Mesenchymal stem cell (in vitro differentiated cells and primary cell): ENCODE measurements around the gene FHOD3.

Source experiments
- DNase-seq: peaks from one replicate; pipeline ENCODE4 v3.0.0-alpha.2; 2013
- H2AFZ ChIP-seq: one replicate; pipeline ENCODE4 v1.6.1; 2013; ENCODE audit warnings: low read depth, mild to moderate bottlenecking, control low read depth, inconsistent platforms, low read length, moderate library complexity
- H2AK5ac ChIP-seq: 2 replicates; pipeline ENCODE4 v1.6.1; 2013; ENCODE audit warnings: low read length, moderate library complexity, mild to moderate bottlenecking, inconsistent platforms; ENCODE audit not compliant: severe bottlenecking
- H2BK120ac ChIP-seq: one replicate; pipeline ENCODE4 v1.6.1; 2013; ENCODE audit warnings: low read depth, mild to moderate bottlenecking, inconsistent platforms, low read length, moderate library complexity
- H2BK12ac ChIP-seq, 2 experiments: one replicate each; pipeline ENCODE4 v1.6.1; 2013; ENCODE audit warnings: inconsistent platforms in 2 of 2, low read length in 2 of 2, mild to moderate bottlenecking in 2 of 2, moderate library complexity in 2 of 2, control low read depth in 1 of 2
- H2BK15ac ChIP-seq: one replicate; pipeline ENCODE4 v1.6.1; 2013; ENCODE audit warnings: mild to moderate bottlenecking, low read depth, inconsistent platforms; ENCODE audit not compliant: poor library complexity, severe bottlenecking
- H2BK5ac ChIP-seq: 2 replicates; pipeline ENCODE4 v1.6.1; 2013; ENCODE audit warnings: low read depth, mild to moderate bottlenecking, low read length, control low read depth, inconsistent platforms; ENCODE audit not compliant: poor library complexity, severe bottlenecking
- H3K14ac ChIP-seq, 2 experiments: one replicate each; pipeline ENCODE4 v1.6.1; 2013; ENCODE audit warnings: inconsistent platforms in 2 of 2, low read length in 2 of 2, control low read depth in 1 of 2, mild to moderate bottlenecking in 1 of 2, moderate library complexity in 1 of 2
- H3K18ac ChIP-seq, 2 experiments: one replicate each; pipeline ENCODE4 v1.6.1; 2013; ENCODE audit warnings: inconsistent platforms in 2 of 2, low read length in 2 of 2, control low read depth in 1 of 2, low read depth in 1 of 2, mild to moderate bottlenecking in 1 of 2
- H3K23ac ChIP-seq, 2 experiments: one replicate each; pipeline ENCODE4 v1.6.1; 2013; ENCODE audit warnings: inconsistent platforms in 2 of 2, low read length in 2 of 2, mild to moderate bottlenecking in 2 of 2, moderate library complexity in 2 of 2, control low read depth in 1 of 2
- H3K27ac ChIP-seq: 2 replicates; pipeline ENCODE4 v1.5.1; 2013; ENCODE audit warnings: mild to moderate bottlenecking, moderate library complexity, low read length, control low read depth, inconsistent platforms; ENCODE audit not compliant: poor library complexity, severe bottlenecking
- H3K27me3 ChIP-seq, 2 experiments: 2 replicates each; pipeline versions ENCODE4 v1.6.1 to v1.7.0; 2013; ENCODE audit warnings: low read length in 2 of 2, mild to moderate bottlenecking in 2 of 2, moderate library complexity in 2 of 2, control low read depth in 1 of 2, inconsistent platforms in 1 of 2; ENCODE audit not compliant: control insufficient read depth in 1 of 2, insufficient read depth in 1 of 2
- H3K36me3 ChIP-seq, 2 experiments: 2 replicates each; pipeline versions ENCODE4 v1.6.1 to v1.7.0; 2013; ENCODE audit warnings: low read length in 2 of 2, control low read depth in 1 of 2, inconsistent platforms in 1 of 2, low read depth in 1 of 2, mild to moderate bottlenecking in 1 of 2; ENCODE audit not compliant: insufficient read depth in 2 of 2, control insufficient read depth in 1 of 2
- H3K4ac ChIP-seq, 2 experiments: one replicate each; pipeline ENCODE4 v1.6.1; 2013; ENCODE audit warnings: inconsistent platforms in 2 of 2, low read length in 2 of 2, mild to moderate bottlenecking in 2 of 2, moderate library complexity in 2 of 2, control low read depth in 1 of 2, low read depth in 1 of 2
- H3K4me1 ChIP-seq: 2 replicates; pipeline ENCODE4 v1.6.1; 2013; ENCODE audit warnings: low read depth, low read length, control low read depth; ENCODE audit not compliant: control insufficient read depth, insufficient read depth
- H3K4me2 ChIP-seq: 2 replicates; pipeline ENCODE4 v1.6.1; 2013; ENCODE audit warnings: low read length, mild to moderate bottlenecking, inconsistent platforms; ENCODE audit not compliant: poor library complexity, severe bottlenecking
- H3K4me3 ChIP-seq, 2 experiments: 2 replicates each; pipeline versions ENCODE4 v1.5.1 to v1.7.0; 2013; ENCODE audit warnings: low read length in 2 of 2, mild to moderate bottlenecking in 2 of 2, control low read depth in 1 of 2, low read depth in 1 of 2; ENCODE audit not compliant: insufficient read depth in 1 of 2
- H3K79me1 ChIP-seq: replicated peaks from 2 replicates; pipeline ENCODE4 v1.6.1; 2013; ENCODE audit warnings: mild to moderate bottlenecking, control low read depth, low read length, inconsistent platforms; ENCODE audit not compliant: poor library complexity, severe bottlenecking
- H3K9ac ChIP-seq: 2 replicates; pipeline ENCODE4 v1.7.0; 2013; ENCODE audit warnings: mild to moderate bottlenecking, low read length, moderate library complexity
- H3K9me3 ChIP-seq: 2 replicates; pipeline ENCODE4 v1.7.0; 2013; ENCODE audit warnings: mild to moderate bottlenecking, low read length; ENCODE audit not compliant: control insufficient read depth
- H4K8ac ChIP-seq: one replicate; pipeline ENCODE4 v1.6.1; 2013; ENCODE audit warnings: inconsistent platforms, mild to moderate bottlenecking, low read length, moderate library complexity
- H4K91ac ChIP-seq: one replicate; pipeline ENCODE4 v1.6.1; 2013; ENCODE audit warnings: mild to moderate bottlenecking, low read length, inconsistent platforms
- WGBS: methylation state at CpG from one replicate; pipeline ENCODE4 v1.1.7; 2013; ENCODE audit warnings: mixed read lengths; 5-methylcytosine and 5-hydroxymethylcytosine counted together

FHOD3 gene

DNA sequence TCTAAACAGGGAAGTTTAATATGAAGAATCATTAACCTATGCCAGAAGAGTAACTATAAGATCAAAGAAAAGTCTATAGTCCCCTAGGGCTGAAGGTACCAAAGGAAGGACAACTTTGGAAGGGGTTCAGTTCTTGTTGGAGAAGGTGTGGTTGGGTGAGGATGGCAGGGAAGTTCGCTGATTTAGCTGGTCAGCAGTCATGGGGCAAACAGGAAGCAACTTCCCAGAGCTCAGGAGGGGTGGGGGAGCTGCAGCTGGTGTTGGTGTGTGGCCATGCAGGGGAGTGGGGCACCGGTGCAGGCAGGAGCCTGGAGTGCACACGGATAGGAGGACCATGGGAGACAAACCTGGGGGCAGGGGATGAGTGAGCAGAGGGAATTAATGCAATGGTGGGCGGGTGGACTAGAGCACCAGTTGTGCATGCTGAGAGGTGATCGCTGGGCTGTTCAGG lies 34.0 kb downstream of the FHOD3 start:
- peak overlapping the region; percentile 59 for H2BK5ac ChIP-seq
- no peak overlapping the region for H4K8ac ChIP-seq
- no peak overlapping the region for H2AFZ ChIP-seq
- H4K91ac ChIP-seq: no peak overlapping the region
- 51% methylated on average over 5 of the region's 5 CpGs for WGBS
- no peak overlapping the region for H3K4me3 ChIP-seq
- H3K79me1 ChIP-seq: peaks cover 55% of the 10 kb centered on the region
- peak overlapping the region in 1 of 2 experiments; percentile 21 for H3K14ac ChIP-seq
- no peak overlapping the region for H2BK120ac ChIP-seq
- DNase-seq: no peak
- H3K4me1 ChIP-seq: peaks cover 27% of the 10 kb centered on the region
- no peak overlapping the region for H3K18ac ChIP-seq
- peak overlapping the region; percentile 79 for H3K27ac ChIP-seq
- peak overlapping the region; percentile 52 for H2AK5ac ChIP-seq
- peaks cover 0 to 3% of the 10 kb centered on the region in 2 experiments for H3K36me3 ChIP-seq
- H3K4me2 ChIP-seq: peak overlapping the region; percentile 41
- no peak overlapping the region for H3K23ac ChIP-seq
- H3K4ac ChIP-seq: no peak overlapping the region
- H2BK12ac ChIP-seq: no peak overlapping the region
- H3K27me3 ChIP-seq: no peaks in the 10 kb centered on the region
- H3K9me3 ChIP-seq: no peaks in the 10 kb centered on the region
- no peak overlapping the region for H3K9ac ChIP-seq
- H2BK15ac ChIP-seq: no peak overlapping the region

DNA sequence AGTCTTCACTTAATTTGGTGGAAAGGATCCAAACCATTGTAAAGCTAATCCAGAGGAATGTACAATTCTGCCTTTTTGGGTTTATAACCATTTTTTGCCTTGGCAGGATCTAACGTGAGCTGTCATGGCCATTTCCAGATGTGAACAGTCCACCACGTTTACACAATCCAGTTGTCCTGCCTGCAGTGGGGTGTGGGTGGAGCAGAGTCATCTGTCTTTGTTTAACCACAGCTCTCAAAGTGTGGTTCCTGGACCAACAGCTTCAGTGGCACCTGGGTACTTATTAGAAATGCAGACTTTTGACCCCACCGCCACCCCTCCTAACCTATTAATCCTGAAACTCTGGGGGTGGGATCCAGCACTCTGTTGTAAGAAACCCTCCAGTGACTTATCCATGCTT lies 35.9 kb downstream of the FHOD3 start:
- no peak overlapping the region for H2BK12ac ChIP-seq
- no peak overlapping the region for H3K18ac ChIP-seq
- H3K14ac ChIP-seq: no peak overlapping the region
- H3K27ac ChIP-seq: no peak overlapping the region
- H3K79me1 ChIP-seq: peaks cover 41% of the 10 kb centered on the region
- H3K4me3 ChIP-seq: peak overlapping the region in 1 of 2 experiments; percentile 32
- H3K27me3 ChIP-seq: no peaks in the 10 kb centered on the region
- H3K4me2 ChIP-seq: no peak overlapping the region
- WGBS: 62% methylated on average over 3 of the region's 3 CpGs
- no peak overlapping the region for H4K91ac ChIP-seq
- H3K4ac ChIP-seq: no peak overlapping the region
- H3K9ac ChIP-seq: no peak overlapping the region
- no peak overlapping the region for H2BK120ac ChIP-seq
- H3K23ac ChIP-seq: no peak overlapping the region
- peaks cover 0 to 3% of the 10 kb centered on the region in 2 experiments for H3K36me3 ChIP-seq
- H4K8ac ChIP-seq: no peak overlapping the region
- H3K9me3 ChIP-seq: no peaks in the 10 kb centered on the region
- peaks cover 34% of the 10 kb centered on the region for H3K4me1 ChIP-seq
- no peak overlapping the region for H2AFZ ChIP-seq
- no peak overlapping the region for H2BK15ac ChIP-seq
- no peak for DNase-seq
- H2AK5ac ChIP-seq: no peak overlapping the region
- H2BK5ac ChIP-seq: no peak overlapping the region

DNA sequence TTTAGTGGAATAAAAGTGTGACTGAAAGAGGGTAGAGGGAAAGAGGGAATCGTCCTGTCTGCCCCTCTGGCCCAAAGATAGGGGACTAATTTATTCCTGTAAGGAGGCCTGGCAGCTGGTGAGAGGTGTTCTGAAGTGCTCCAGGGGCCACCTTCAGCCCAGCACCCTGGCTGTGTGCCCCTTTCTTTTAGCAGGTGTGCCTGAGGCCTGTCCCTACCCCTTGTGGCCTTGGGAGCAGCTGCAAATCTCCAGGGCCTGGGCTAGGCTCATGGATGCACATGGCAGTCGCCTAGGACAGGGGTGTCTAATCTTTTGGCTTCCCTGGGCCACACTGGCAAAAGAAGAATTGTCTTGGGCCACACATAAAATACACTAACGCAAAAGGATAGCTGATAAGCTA lies 37.3 kb downstream of the FHOD3 start:
- Histone ChIP-seq H3K4me2 (no peak overlapping the region), H3K23ac (no peak overlapping the region), H3K36me3 (no peaks in the 10 kb centered on the region), H2BK120ac (no peak overlapping the region), H2BK15ac (no peak overlapping the region), H3K4ac (no peak overlapping the region), H3K4me3 (no peak overlapping the region), H2BK5ac (no peak overlapping the region), H3K18ac (no peak overlapping the region), H3K9me3 (no peaks in the 10 kb centered on the region), H2BK12ac (no peak overlapping the region), H2AK5ac (no peak overlapping the region), H4K91ac (no peak overlapping the region), H3K79me1 (peaks cover 35% of the 10 kb centered on the region), H3K14ac (no peak overlapping the region), H3K4me1 (peaks cover 41% of the 10 kb centered on the region), H2AFZ (no peak overlapping the region), H3K27me3 (no peaks in the 10 kb centered on the region), H3K27ac (no peak overlapping the region), H4K8ac (no peak overlapping the region), H3K9ac (no peak overlapping the region)
- 74% methylated on average over 3 of the region's 3 CpGs for WGBS
- no peak for DNase-seq

DNA sequence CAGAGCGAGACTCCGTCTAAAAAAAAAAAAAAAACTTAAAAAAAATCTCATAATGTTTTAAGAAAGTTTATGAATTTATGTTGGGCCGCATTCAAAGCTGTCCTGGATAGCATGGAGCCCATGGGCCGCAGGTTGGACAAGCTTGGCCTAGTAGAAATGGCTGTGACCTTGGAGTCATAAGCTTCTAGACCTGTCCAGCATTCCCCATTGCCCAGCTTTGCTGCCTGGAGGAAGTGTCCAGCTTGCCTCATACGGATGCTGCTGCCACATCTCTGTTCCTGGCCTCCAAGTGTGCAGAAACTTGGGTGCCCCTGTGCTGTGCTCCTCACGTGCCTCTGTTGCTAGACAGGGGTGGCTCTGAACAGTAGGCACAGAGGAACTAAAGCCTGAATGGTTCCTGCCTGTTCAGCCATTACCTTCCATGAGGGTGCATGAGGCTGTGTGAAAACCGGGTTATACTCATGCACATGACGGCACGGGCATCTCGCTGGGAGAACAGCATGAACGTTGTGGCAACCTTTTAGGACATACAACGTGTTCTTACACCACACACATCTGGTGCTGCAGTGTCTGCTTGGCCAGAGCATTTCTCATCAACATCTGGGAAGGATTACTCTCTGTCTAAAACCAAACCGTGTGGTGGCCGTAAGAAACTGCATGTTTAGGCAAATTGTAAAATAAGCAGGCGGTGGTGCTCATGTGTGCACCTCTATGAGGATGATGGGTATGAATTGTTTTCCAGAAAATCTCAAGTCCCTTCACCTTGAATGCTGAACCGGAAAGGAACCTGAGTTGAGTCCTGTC lies 38.2 kb downstream of the FHOD3 start:
- no peaks in the 10 kb centered on the region for H3K27me3 ChIP-seq
- no peak for DNase-seq
- no peaks in the 10 kb centered on the region for H3K9me3 ChIP-seq
- no peak overlapping the region for H2BK15ac ChIP-seq
- H2BK120ac ChIP-seq: no peak overlapping the region
- H3K4me1 ChIP-seq: peaks cover 36% of the 10 kb centered on the region
- H4K8ac ChIP-seq: no peak overlapping the region
- no peak overlapping the region for H2BK5ac ChIP-seq
- H3K4me3 ChIP-seq: no peak overlapping the region
- no peak overlapping the region for H3K9ac ChIP-seq
- no peak overlapping the region for H3K4me2 ChIP-seq
- H2BK12ac ChIP-seq: no peak overlapping the region
- no peak overlapping the region for H3K23ac ChIP-seq
- H3K4ac ChIP-seq: no peak overlapping the region
- no peak overlapping the region for H4K91ac ChIP-seq
- H2AK5ac ChIP-seq: no peak overlapping the region
- WGBS: 87% methylated on average over 14 of the region's 16 CpGs
- H3K18ac ChIP-seq: no peak overlapping the region
- H2AFZ ChIP-seq: no peak overlapping the region
- no peak overlapping the region for H3K27ac ChIP-seq
- H3K14ac ChIP-seq: no peak overlapping the region
- no peaks in the 10 kb centered on the region for H3K36me3 ChIP-seq
- peaks cover 34% of the 10 kb centered on the region for H3K79me1 ChIP-seq
